ENCODE results near the gene TSC22D3.

GRCh38 chrX:107711521-107712181, 63.9 kb downstream of the TSC22D3 start:
- no peak for TF ChIP-seq CTCF (IDR thresholded peaks at IDR 0.05)
- TF ChIP-seq POLR2A (IDR thresholded peaks at IDR 0.05), result no peak
